ENCODE measurements around the gene DISP2.

Gene DISP2

DNA sequence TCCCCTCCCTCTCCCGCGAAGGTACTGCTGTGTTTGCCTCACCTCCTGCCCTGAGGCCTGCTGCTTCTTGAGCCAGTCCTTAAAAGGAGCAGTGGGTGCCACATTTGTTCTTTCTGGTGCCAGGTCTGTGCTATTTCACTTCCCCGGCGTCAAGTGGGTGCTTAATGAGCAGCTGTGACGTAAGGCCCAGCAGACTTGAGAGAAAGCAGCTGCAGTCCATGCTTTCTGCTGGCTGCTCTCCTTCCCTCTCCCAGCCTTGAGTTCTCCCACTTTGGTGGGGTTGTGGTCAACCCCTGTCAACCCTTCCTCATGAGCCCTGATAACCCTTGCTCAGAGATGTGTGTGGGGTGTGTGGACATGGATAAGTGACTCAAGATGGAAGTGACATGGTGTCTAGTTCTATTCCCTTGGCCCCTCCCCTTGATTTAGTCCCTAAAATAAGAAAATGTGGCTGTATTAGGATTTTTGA is 27.6 kb upstream of the DISP2 start:
- H3K27ac ChIP-seq = peak overlapping the region; percentile 90 to 92
- TF ChIP-seq, protein P1, sequence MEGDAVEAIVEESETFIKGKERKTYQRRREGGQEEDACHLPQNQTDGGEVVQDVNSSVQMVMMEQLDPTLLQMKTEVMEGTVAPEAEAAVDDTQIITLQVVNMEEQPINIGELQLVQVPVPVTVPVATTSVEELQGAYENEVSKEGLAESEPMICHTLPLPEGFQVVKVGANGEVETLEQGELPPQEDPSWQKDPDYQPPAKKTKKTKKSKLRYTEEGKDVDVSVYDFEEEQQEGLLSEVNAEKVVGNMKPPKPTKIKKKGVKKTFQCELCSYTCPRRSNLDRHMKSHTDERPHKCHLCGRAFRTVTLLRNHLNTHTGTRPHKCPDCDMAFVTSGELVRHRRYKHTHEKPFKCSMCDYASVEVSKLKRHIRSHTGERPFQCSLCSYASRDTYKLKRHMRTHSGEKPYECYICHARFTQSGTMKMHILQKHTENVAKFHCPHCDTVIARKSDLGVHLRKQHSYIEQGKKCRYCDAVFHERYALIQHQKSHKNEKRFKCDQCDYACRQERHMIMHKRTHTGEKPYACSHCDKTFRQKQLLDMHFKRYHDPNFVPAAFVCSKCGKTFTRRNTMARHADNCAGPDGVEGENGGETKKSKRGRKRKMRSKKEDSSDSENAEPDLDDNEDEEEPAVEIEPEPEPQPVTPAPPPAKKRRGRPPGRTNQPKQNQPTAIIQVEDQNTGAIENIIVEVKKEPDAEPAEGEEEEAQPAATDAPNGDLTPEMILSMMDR (IDR thresholded peaks at IDR 0.05) = no peak
- DNase-seq = peak in 1 of 2 donors; percentile 89
- H3K36me3 ChIP-seq = peaks cover 0 to 8% (median 0%) of the 10 kb centered on the region in 3 donors
- H3K4me1 ChIP-seq = peaks cover 0 to 99% (median 73%) of the 10 kb centered on the region in 4 donors
- intact Hi-C loops (cut with DNase I; ENCODE audit: low total_unique reads) = no loop called here
- H3K27me3 ChIP-seq = no peaks in the 10 kb centered on the region
- H3K9me3 ChIP-seq = no peaks in the 10 kb centered on the region
- no peak overlapping the region for H3K4me3 ChIP-seq

DNA sequence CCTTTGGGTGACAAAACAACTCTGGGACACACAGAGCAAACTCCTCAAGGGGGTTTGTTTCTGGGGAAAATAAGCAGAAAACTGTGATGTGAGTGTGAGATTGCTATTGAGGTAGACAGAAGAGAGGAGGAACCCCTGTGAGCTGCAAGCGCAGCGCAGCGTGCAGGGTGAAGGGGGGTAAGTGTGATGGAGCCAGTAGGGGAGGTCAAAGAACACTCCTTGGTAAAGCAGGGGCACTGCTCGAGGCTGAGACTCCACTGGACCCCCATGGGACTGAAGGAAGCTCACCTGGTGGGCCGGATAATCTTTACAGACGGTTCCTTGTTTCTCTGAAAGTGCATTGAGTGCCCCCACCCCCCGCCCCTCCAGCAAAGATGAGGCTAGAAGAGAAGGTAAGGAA is 27.0 kb upstream of the DISP2 start:
- peak overlapping the region; percentile 90 to 92 for H3K27ac ChIP-seq

DNA sequence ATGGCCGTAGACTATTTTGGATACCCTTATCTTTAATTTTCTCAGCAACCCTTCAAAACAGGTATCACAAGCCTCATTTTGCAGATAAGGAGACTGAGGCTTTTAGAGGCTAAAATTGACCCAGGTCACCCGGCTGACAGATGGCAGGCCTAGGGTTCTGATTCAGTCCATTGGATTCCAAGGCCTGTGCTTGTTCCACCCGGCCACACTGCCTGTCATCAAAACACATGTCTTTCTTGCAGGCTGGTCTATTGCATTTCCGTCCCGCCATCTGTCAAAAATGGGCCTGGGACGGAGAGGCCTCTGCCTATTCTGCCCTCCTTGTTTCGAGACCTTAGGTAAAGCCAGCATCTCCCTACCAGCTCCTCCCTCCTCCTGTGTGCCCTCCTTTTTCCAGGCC is 26.4 kb upstream of the DISP2 start:
- peak overlapping the region in 1 of 2 donors; percentile 90 for H3K27ac ChIP-seq
- no peak for DNase-seq
- intact Hi-C loops (cut with DNase I; ENCODE audit: low total_unique reads) = no loop called here
- H3K4me3 ChIP-seq = no peak overlapping the region
- H3K9me3 ChIP-seq = no peaks in the 10 kb centered on the region
- no peaks in the 10 kb centered on the region for H3K27me3 ChIP-seq
- TF ChIP-seq, protein P1 (IDR thresholded peaks at IDR 0.05) = no peak
- peaks cover 0 to 8% (median 0%) of the 10 kb centered on the region in 3 donors for H3K36me3 ChIP-seq
- peaks cover 6 to 99% (median 76%) of the 10 kb centered on the region in 4 donors for H3K4me1 ChIP-seq

More for the DNA sequence above, 27.0 kb upstream of the DISP2 start:
- H3K27me3 ChIP-seq = no peaks in the 10 kb centered on the region
- intact Hi-C loops (cut with DNase I; ENCODE audit: low total_unique reads) = no loop called here
- H3K36me3 ChIP-seq = peaks cover 0 to 8% (median 0%) of the 10 kb centered on the region in 3 donors
- H3K9me3 ChIP-seq = no peaks in the 10 kb centered on the region
- DNase-seq = no peak
- H3K4me3 ChIP-seq = no peak overlapping the region
- H3K4me1 ChIP-seq = peaks cover 5 to 99% (median 75%) of the 10 kb centered on the region in 4 donors
- TF ChIP-seq, protein P1 (IDR thresholded peaks at IDR 0.05) = no peak

DNA sequence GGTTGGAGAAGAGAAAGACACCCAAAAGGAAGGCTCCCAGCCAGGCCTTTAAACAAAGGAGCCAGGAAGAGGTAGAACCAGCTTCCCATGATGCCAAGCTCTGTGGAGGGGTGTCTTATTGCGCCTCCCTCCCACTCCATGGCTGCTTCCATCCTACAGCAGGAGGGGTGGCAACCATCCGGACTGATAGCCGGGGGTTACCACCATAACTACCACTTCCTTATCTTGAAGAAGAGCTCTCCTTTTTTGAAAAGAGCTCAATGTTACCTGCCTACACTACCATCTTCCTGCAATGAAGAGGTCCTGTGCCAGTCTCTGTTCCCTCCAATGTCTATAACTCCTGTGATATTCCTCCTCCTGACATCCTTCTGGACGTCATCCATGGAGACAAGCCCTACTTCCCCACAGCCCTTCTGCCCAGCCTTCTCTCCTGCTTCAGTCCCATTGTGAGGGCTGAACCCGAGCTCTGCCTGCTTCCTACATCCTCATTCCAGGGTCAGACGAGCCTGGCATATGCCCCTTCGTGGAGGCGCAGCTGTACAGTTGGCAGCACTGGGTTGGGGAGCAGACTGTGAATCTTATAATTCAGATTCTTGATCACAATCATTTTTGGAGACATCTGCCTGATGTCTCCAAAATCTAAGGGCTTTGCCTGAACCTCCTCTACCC is 25.8 kb upstream of the DISP2 start:
- peak overlapping the region; percentile 90 for H3K27ac ChIP-seq
- no peaks in the 10 kb centered on the region for H3K27me3 ChIP-seq
- no peak overlapping the region for H3K4me3 ChIP-seq
- no peak for DNase-seq
- H3K4me1 ChIP-seq = peaks cover 6 to 99% (median 77%) of the 10 kb centered on the region in 4 donors
- intact Hi-C loops (cut with DNase I; ENCODE audit: low total_unique reads) = no loop called here
- H3K9me3 ChIP-seq = no peaks in the 10 kb centered on the region
- peaks cover 0 to 8% (median 0%) of the 10 kb centered on the region in 3 donors for H3K36me3 ChIP-seq
- TF ChIP-seq, protein P1 (IDR thresholded peaks at IDR 0.05) = no peak

DNA sequence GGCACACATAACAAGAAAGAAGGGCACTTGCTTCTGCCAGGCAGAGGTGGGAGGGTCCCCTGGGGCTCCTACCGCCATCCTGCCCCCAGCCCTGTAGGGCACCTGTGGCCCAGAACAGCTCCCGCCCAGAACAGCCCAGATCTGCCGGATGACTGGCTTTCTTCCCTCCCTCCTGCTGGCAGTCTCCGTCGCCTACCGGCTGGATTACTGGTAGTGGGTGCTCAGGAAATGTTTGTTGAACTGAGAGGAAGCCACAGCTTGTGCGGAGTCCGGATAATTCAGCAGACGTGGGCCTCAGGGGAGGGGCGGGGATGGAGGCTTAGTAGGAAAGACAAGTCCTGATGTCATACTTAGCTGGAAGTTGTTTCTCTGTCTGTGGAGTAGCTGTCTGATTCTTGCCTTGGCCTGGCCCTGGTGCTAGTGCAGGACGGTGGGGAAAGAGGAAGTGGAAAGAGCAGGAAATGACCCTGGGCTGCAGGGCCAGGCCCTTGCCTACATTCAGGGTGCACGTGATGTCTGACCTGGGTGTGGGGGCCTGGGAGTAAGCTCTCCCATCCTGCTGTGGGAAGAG is 24.0 kb upstream of the DISP2 start:
- Histone ChIP-seq H3K9me3 (no peaks in the 10 kb centered on the region), H3K27ac (peak overlapping the region; percentile 90), H3K4me1 (peaks cover 6 to 99% (median 77%) of the 10 kb centered on the region in 4 donors), H3K27me3 (no peaks in the 10 kb centered on the region), H3K36me3 (peaks cover 0 to 8% (median 0%) of the 10 kb centered on the region in 3 donors), H3K4me3 (no peak overlapping the region)
- TF ChIP-seq, protein P1 (IDR thresholded peaks at IDR 0.05) = no peak
- DNase-seq = peak; percentile 78 to 91
- intact Hi-C loops (cut with DNase I; ENCODE audit: low total_unique reads) = no loop called here
